Stimulated activated CD4-positive, alpha-beta T cell treated with anti-CD3 and anti-CD28 coated beads, Interleukin-1b, Interleukin-23, amount 100 ng/mL, for 4 hours (primary cell): ENCODE data around the gene TMEM170B.

ENCODE experiments used
- DNase-seq, 2 donors: peaks; one replicate each; pipeline ENCODE4 v3.0.0-alpha.2; 2020; ENCODE audit warnings: low read depth in 2 of 2

Gene TMEM170B

GRCh38 chr6:11585426-11586016 is 48.0 kb downstream of the TMEM170B start:
- no peak for DNase-seq

- no peak for DNase-seq
Observed at GRCh38 chr6:11586117-11586516, 48.6 kb downstream of the TMEM170B start.

- no peak for DNase-seq
Observed at GRCh38 chr6:11586536-11586935, 49.0 kb downstream of the TMEM170B start.

GRCh38 chr6:11589261-11589660 is 51.7 kb downstream of the TMEM170B start:
- DNase-seq, result no peak

- DNase-seq, result no peak
Observed at GRCh38 chr6:11592294-11592906, 54.9 kb downstream of the TMEM170B start.

GRCh38 chr6:11593096-11593495 is 55.5 kb downstream of the TMEM170B start:
- no peak for DNase-seq

GRCh38 chr6:11595903-11596302 is 58.4 kb downstream of the TMEM170B start:
- no peak for DNase-seq

- DNase-seq, result no peak
Observed at GRCh38 chr6:11596640-11597237, 59.2 kb downstream of the TMEM170B start.

GRCh38 chr6:11598687-11599086 is 61.1 kb downstream of the TMEM170B start:
- DNase-seq, result no peak

GRCh38 chr6:11600251-11600650 is 62.7 kb downstream of the TMEM170B start:
- no peak for DNase-seq

GRCh38 chr6:11601776-11602605 is 64.4 kb downstream of the TMEM170B start:
- DNase-seq, result no peak

- no peak for DNase-seq
Observed at GRCh38 chr6:11604215-11604614, 66.7 kb downstream of the TMEM170B start.

GRCh38 chr6:11604836-11605506 is 67.4 kb downstream of the TMEM170B start:
- no peak for DNase-seq

GRCh38 chr6:11605507-11605905 is 68.0 kb downstream of the TMEM170B start:
- no peak for DNase-seq

GRCh38 chr6:11606332-11606731 is 68.8 kb downstream of the TMEM170B start:
- DNase-seq, result no peak

- no peak for DNase-seq
Observed at GRCh38 chr6:11607383-11607782, 69.8 kb downstream of the TMEM170B start.

GRCh38 chr6:11608600-11609323 is 71.2 kb downstream of the TMEM170B start:
- DNase-seq, result no peak

GRCh38 chr6:11609324-11610071 is 71.9 kb downstream of the TMEM170B start:
- DNase-seq, result no peak

- no peak for DNase-seq
Observed at GRCh38 chr6:11613336-11613735, 75.8 kb downstream of the TMEM170B start.

GRCh38 chr6:11613858-11614257 is 76.3 kb downstream of the TMEM170B start:
- DNase-seq, result no peak
